SK-N-SH (cell line): ENCODE data around the gene HES6.

Experiments
- TF ChIP-seq, protein P1 (sequence below): IDR thresholded peaks from 2 replicates; pipeline ENCODE4 v1.6.1; 2012; ENCODE audit warnings: mild to moderate bottlenecking, low read depth, low read length, moderate library complexity
- TF ChIP-seq, protein P2 (sequence below): fragments of 200-600 bp; sonication (generic); IDR thresholded peaks from 2 replicates; pipeline ENCODE4 v1.6.1; 2017; ENCODE audit warnings: antibody characterized with exemption, mild to moderate bottlenecking, moderate library complexity

DNA sequence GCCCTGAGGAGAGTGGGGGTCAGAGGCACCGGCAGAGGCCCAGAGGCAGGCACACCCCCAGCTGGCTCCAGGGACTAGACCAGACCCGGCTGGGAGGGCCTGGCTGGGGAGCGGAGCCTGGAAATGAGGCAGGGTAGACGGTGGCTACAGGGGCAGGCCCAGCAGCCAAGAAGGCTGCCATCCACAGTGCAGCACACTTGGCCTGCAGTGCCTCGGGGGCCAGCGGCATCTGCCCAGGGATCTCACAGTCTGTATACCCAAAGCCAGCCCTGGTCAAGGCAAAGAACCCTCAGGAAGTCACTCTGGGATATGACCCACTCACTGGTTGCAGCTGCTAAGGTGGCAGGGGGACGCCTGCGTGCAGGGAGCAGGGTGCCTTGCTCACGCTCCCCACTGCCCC is 30.8 kb upstream of the HES6 start:
- TF ChIP-seq, protein P1, sequence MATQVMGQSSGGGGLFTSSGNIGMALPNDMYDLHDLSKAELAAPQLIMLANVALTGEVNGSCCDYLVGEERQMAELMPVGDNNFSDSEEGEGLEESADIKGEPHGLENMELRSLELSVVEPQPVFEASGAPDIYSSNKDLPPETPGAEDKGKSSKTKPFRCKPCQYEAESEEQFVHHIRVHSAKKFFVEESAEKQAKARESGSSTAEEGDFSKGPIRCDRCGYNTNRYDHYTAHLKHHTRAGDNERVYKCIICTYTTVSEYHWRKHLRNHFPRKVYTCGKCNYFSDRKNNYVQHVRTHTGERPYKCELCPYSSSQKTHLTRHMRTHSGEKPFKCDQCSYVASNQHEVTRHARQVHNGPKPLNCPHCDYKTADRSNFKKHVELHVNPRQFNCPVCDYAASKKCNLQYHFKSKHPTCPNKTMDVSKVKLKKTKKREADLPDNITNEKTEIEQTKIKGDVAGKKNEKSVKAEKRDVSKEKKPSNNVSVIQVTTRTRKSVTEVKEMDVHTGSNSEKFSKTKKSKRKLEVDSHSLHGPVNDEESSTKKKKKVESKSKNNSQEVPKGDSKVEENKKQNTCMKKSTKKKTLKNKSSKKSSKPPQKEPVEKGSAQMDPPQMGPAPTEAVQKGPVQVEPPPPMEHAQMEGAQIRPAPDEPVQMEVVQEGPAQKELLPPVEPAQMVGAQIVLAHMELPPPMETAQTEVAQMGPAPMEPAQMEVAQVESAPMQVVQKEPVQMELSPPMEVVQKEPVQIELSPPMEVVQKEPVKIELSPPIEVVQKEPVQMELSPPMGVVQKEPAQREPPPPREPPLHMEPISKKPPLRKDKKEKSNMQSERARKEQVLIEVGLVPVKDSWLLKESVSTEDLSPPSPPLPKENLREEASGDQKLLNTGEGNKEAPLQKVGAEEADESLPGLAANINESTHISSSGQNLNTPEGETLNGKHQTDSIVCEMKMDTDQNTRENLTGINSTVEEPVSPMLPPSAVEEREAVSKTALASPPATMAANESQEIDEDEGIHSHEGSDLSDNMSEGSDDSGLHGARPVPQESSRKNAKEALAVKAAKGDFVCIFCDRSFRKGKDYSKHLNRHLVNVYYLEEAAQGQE: no peak
- TF ChIP-seq, protein P2, sequence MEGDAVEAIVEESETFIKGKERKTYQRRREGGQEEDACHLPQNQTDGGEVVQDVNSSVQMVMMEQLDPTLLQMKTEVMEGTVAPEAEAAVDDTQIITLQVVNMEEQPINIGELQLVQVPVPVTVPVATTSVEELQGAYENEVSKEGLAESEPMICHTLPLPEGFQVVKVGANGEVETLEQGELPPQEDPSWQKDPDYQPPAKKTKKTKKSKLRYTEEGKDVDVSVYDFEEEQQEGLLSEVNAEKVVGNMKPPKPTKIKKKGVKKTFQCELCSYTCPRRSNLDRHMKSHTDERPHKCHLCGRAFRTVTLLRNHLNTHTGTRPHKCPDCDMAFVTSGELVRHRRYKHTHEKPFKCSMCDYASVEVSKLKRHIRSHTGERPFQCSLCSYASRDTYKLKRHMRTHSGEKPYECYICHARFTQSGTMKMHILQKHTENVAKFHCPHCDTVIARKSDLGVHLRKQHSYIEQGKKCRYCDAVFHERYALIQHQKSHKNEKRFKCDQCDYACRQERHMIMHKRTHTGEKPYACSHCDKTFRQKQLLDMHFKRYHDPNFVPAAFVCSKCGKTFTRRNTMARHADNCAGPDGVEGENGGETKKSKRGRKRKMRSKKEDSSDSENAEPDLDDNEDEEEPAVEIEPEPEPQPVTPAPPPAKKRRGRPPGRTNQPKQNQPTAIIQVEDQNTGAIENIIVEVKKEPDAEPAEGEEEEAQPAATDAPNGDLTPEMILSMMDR: no peak
